KMS-11 (cell line): ENCODE data around the gene CCDC70.

Experiments
- H2AFZ ChIP-seq: fragments of 200-600 bp; sonication (generic); 2 replicates; pipeline ENCODE4 v1.6.1; 2016; ENCODE audit warnings: antibody characterized with exemption, mixed run types, low read depth
- H3K27ac ChIP-seq: fragments of 200-600 bp; sonication (generic); 2 replicates; pipeline ENCODE4 v1.6.1; 2016; ENCODE audit warnings: mild to moderate bottlenecking, mixed run types
- H3K27me3 ChIP-seq: fragments of 200-600 bp; sonication (generic); 2 replicates; pipeline ENCODE4 v1.6.1; 2017; ENCODE audit warnings: mild to moderate bottlenecking, low read depth, mixed run types, moderate library complexity; ENCODE audit not compliant: insufficient read depth
- H3K36me3 ChIP-seq: fragments of 200-600 bp; sonication (generic); 2 replicates; pipeline ENCODE4 v1.6.1; 2017; ENCODE audit warnings: mild to moderate bottlenecking, mixed run types; ENCODE audit not compliant: insufficient read depth
- H3K4me1 ChIP-seq: fragments of 200-600 bp; sonication (generic); 2 replicates; pipeline ENCODE4 v1.6.1; 2016; ENCODE audit warnings: mild to moderate bottlenecking, low read depth, mixed run types; ENCODE audit not compliant: poor library complexity, severe bottlenecking
- H3K4me2 ChIP-seq: fragments of 200-600 bp; sonication (generic); 2 replicates; pipeline ENCODE4 v1.7.0; 2016; ENCODE audit warnings: mild to moderate bottlenecking, mixed run types
- H3K4me3 ChIP-seq: fragments of 200-600 bp; sonication (generic); IDR thresholded peaks from 2 replicates; pipeline ENCODE4 v1.6.1; 2017; ENCODE audit warnings: low read depth, low read length, mixed read lengths; ENCODE audit not compliant: insufficient read depth
- H3K79me2 ChIP-seq: fragments of 200-600 bp; sonication (generic); 2 replicates; pipeline ENCODE4 v1.6.1; 2016; ENCODE audit warnings: low read depth, mixed run types; ENCODE audit not compliant: insufficient read depth
- H3K9ac ChIP-seq: fragments of 200-600 bp; sonication (generic); 2 replicates; pipeline ENCODE4 v1.6.1; 2016; ENCODE audit warnings: mild to moderate bottlenecking, mixed run types
- H4K20me1 ChIP-seq: fragments of 200-600 bp; sonication (generic); 2 replicates; pipeline ENCODE4 v1.6.1; 2016; ENCODE audit warnings: mild to moderate bottlenecking, mixed run types; ENCODE audit not compliant: insufficient read depth
- CTCF ChIP-seq: fragments of 200-600 bp; sonication (generic); conservative IDR thresholded peaks from 2 replicates; pipeline ENCODE4 v1.6.1; 2017; ENCODE audit warnings: low read depth, mild to moderate bottlenecking, antibody characterized with exemption, low read length, moderate library complexity, mixed read lengths

CCDC70 gene

GRCh38 chr13:51873837-51874236 lies 12.1 kb downstream of the CCDC70 start:
- no peaks in the 10 kb centered on the region for H3K36me3 ChIP-seq
- no peak overlapping the region for H3K27ac ChIP-seq
- H2AFZ ChIP-seq, result no peak overlapping the region
- H3K4me2 ChIP-seq, result no peak overlapping the region
- H3K79me2 ChIP-seq, result no peaks in the 10 kb centered on the region
- TF ChIP-seq CTCF, result no peak
- H3K4me3 ChIP-seq, result no peak overlapping the region
- H3K27me3 ChIP-seq, result no peaks in the 10 kb centered on the region
- no peaks in the 10 kb centered on the region for H3K4me1 ChIP-seq
- no peak overlapping the region for H3K9ac ChIP-seq
- no peaks in the 10 kb centered on the region for H4K20me1 ChIP-seq

- Histone ChIP-seq H3K79me2 (no peaks in the 10 kb centered on the region), H3K27me3 (no peaks in the 10 kb centered on the region), H3K4me1 (no peaks in the 10 kb centered on the region), H4K20me1 (no peaks in the 10 kb centered on the region), H2AFZ (no peak overlapping the region), H3K36me3 (no peaks in the 10 kb centered on the region), H3K4me2 (no peak overlapping the region), H3K27ac (no peak overlapping the region), H3K9ac (no peak overlapping the region), H3K4me3 (no peak overlapping the region)
- TF ChIP-seq CTCF, result no peak
Measured at GRCh38 chr13:51874651-51875050, 12.9 kb downstream of the CCDC70 start.

GRCh38 chr13:51879133-51879532 lies 17.4 kb downstream of the CCDC70 start:
- Histone ChIP-seq H3K27me3 (no peaks in the 10 kb centered on the region), H3K4me1 (no peaks in the 10 kb centered on the region), H3K4me3 (no peak overlapping the region), H3K27ac (no peak overlapping the region), H3K79me2 (no peaks in the 10 kb centered on the region), H3K9ac (no peak overlapping the region), H3K36me3 (no peaks in the 10 kb centered on the region), H2AFZ (no peak overlapping the region), H4K20me1 (no peaks in the 10 kb centered on the region), H3K4me2 (no peak overlapping the region)
- TF ChIP-seq CTCF, result no peak

- Histone ChIP-seq H3K4me1 (no peaks in the 10 kb centered on the region), H2AFZ (no peak overlapping the region), H4K20me1 (no peaks in the 10 kb centered on the region), H3K36me3 (no peaks in the 10 kb centered on the region), H3K4me3 (no peak overlapping the region), H3K79me2 (no peaks in the 10 kb centered on the region), H3K4me2 (no peak overlapping the region), H3K27ac (no peak overlapping the region), H3K27me3 (no peaks in the 10 kb centered on the region), H3K9ac (no peak overlapping the region)
- TF ChIP-seq CTCF, result no peak
Measured at GRCh38 chr13:51881296-51881695, 19.5 kb downstream of the CCDC70 start.
